Karpas-422 (cell line): ENCODE measurements around the gene UMAD1. TPM values are rescaled to one million over a fixed set of nuclear protein-coding genes. Genes with fewer than 3 reads are reported as not detected.
A peak's percentile ranks its signal among the peaks of the same experiment; 100 is the strongest.
"Not testable (repeated sequence)": the region's sequence is repeated elsewhere in the genome, so short reads cannot be mapped to it uniquely, and the experiment has no call there.

ENCODE experiments used
- DNase-seq: peaks from one replicate; pipeline ENCODE4 v3.0.0-alpha.2; 2015
- H2AFZ ChIP-seq: fragments of 200-600 bp; sonication (generic); 2 replicates; pipeline ENCODE4 v1.6.1; 2014; ENCODE audit warnings: antibody characterized with exemption, low read length, mixed read lengths
- H3K27ac ChIP-seq: fragments of 200-600 bp; sonication (generic); 2 replicates; pipeline ENCODE4 v1.5.1; 2014; ENCODE audit warnings: mild to moderate bottlenecking, low read length, moderate library complexity
- H3K27me3 ChIP-seq: fragments of 200-600 bp; sonication (generic); 2 replicates; pipeline ENCODE4 v1.6.1; 2014; ENCODE audit warnings: low read length, mixed read lengths
- H3K36me3 ChIP-seq: fragments of 200-600 bp; sonication (generic); 2 replicates; pipeline ENCODE4 v1.6.1; 2014; ENCODE audit warnings: low read length, mixed read lengths; ENCODE audit not compliant: insufficient read depth
- H3K4me1 ChIP-seq: fragments of 200-600 bp; sonication (generic); 2 replicates; pipeline ENCODE4 v1.6.1; 2014; ENCODE audit warnings: mild to moderate bottlenecking, low read length, mixed read lengths
- H3K4me2 ChIP-seq: fragments of 200-600 bp; sonication (generic); 2 replicates; pipeline ENCODE4 v1.6.1; 2014; ENCODE audit warnings: low read length, low read depth, mild to moderate bottlenecking; ENCODE audit not compliant: poor library complexity, severe bottlenecking
- H3K4me3 ChIP-seq: fragments of 200-600 bp; sonication (generic); 2 replicates; pipeline ENCODE4 v1.5.1; 2014; ENCODE audit warnings: mild to moderate bottlenecking, antibody characterized with exemption, low read length, mixed read lengths
- H3K79me2 ChIP-seq: fragments of 200-600 bp; sonication (generic); 2 replicates; pipeline ENCODE4 v1.6.1; 2014; ENCODE audit warnings: mild to moderate bottlenecking, low read length, mixed read lengths
- H3K9ac ChIP-seq: fragments of 200-600 bp; sonication (generic); 2 replicates; pipeline ENCODE4 v1.6.0; 2014; ENCODE audit warnings: low read length
- H3K9me2 ChIP-seq: fragments of 200-600 bp; sonication (generic), shearing (Covaris generic); replicated peaks from 2 replicates; pipeline ENCODE4 v1.6.0; 2014; ENCODE audit warnings: mild to moderate bottlenecking, low read length, moderate library complexity; ENCODE audit not compliant: insufficient read depth
- H3K9me3 ChIP-seq: fragments of 300-700, 200-600 bp; sonication (generic); 2 replicates; pipeline ENCODE4 v1.6.1; 2014; ENCODE audit warnings: low read length, mixed read lengths
- H4K20me1 ChIP-seq: fragments of 200-600 bp; sonication (generic); 2 replicates; pipeline ENCODE4 v1.6.1; 2014; ENCODE audit warnings: mild to moderate bottlenecking, antibody characterized with exemption, low read length, low read depth; ENCODE audit not compliant: insufficient read depth
- total RNA-seq: library from RNA; depleted of rRNA; stranded (reverse); fragments of >200 nt; shearing (Covaris generic); gene quantifications from 2 replicates; pipeline ENCODE4 v1.2.3, GENCODE V29; 2014; ENCODE audit warnings: low replicate concordance

UMAD1 gene
- total RNA-seq, 1 experiment from 2014 or later = 15.2 TPM

DNA sequence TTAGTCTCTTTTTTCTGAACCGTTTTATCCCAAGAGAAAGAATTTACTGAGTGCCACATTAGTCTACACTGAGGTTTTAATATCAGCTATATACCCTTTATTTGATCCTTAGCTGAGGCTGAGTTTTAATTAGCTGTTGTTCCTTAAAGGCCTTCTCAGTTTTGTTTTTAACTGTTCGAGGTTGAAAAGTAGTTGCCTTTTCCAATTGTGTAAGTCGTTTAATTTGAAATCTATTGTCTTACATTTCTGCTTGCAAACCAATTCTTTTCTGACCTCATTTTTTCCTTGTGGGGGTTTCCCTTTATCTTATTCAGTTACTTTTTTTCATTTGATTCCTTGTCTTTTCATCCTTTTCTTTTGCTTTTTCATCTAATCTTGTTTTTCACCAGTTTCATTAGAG lies 30.8 kb downstream of the UMAD1 start:
- H3K9me2 ChIP-seq = no peaks in the 10 kb centered on the region
- no peak for DNase-seq
- H3K79me2 ChIP-seq = no peaks in the 10 kb centered on the region; the same call in 1 of the 2 replicates
- H2AFZ ChIP-seq = no peak overlapping the region
- H3K36me3 ChIP-seq = no peaks in the 10 kb centered on the region
- no peaks in the 10 kb centered on the region for H4K20me1 ChIP-seq
- H3K4me1 ChIP-seq = peaks cover 11% of the 10 kb centered on the region
- no peaks in the 10 kb centered on the region for H3K9me3 ChIP-seq
- H3K4me3 ChIP-seq = no peak overlapping the region
- no peak overlapping the region for H3K9ac ChIP-seq
- H3K4me2 ChIP-seq = no peak overlapping the region
- no peak overlapping the region for H3K27ac ChIP-seq
- H3K27me3 ChIP-seq = no peaks in the 10 kb centered on the region

DNA sequence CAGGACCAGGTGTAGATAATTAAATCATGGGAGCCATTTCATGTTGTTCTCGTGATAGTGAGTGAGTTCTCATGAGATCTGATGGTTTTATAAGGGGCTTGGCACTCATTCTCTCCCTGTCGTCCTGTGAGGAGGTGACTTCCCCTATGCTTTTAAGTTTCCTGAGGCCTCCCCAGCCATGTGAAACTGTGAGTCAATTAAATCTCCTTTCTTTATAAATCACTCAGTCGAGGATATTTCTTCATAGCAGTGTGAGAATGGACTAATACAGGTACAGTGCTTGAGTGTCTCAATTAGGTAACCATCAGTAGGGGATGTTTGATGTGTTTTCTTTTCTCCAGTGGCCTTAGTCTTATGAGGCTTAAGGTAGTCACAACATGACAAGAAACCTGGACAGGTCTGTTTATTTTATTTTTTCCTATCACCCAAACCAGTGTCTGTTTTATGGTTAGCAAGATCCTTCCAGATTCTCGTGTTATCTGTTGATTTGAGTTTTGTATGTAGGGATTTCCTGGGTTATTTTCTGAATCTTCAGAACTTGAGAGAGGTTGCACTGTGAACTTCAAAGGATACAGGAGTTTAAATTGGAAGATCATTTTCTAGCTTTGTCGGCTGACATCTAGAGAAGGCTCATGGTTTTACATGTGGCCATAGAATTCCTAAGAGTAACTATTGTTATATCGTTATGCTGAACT lies 32.1 kb downstream of the UMAD1 start:
- Histone ChIP-seq H4K20me1 (no peaks in the 10 kb centered on the region), H3K9me2 (no peaks in the 10 kb centered on the region), H3K9ac (peak overlapping the region; percentile 6; the same call in 1 of the 2 replicates), H3K4me1 (peaks cover 11% of the 10 kb centered on the region), H3K36me3 (no peaks in the 10 kb centered on the region), H3K79me2 (no peaks in the 10 kb centered on the region; the same call in 1 of the 2 replicates), H3K27ac (no peak overlapping the region), H2AFZ (no peak overlapping the region), H3K4me2 (peak overlapping the region; percentile 42), H3K9me3 (no peaks in the 10 kb centered on the region), H3K4me3 (no peak overlapping the region), H3K27me3 (no peaks in the 10 kb centered on the region)
- no peak for DNase-seq

DNA sequence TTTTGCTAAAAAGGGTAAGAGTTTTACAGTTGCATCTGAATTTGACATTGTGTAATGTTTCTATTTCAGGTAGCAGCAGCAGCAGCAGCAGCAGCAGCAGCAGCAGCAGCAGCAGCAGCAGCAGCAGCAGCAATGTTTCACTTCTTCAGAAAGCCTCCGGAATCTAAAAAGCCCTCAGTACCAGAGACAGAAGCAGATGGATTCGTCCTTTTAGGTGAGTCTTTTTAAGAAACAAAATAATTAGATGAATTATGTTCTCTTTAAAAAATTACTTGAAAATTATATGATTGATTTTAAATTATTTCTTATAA lies 32.6 kb downstream of the UMAD1 start:
- Histone ChIP-seq H3K27ac (no peak overlapping the region), H2AFZ (no peak overlapping the region), H3K9ac (peak overlapping the region; percentile 6; the same call in 1 of the 2 replicates), H3K9me3 (no peaks in the 10 kb centered on the region), H3K4me3 (no peak overlapping the region), H4K20me1 (no peaks in the 10 kb centered on the region), H3K9me2 (no peaks in the 10 kb centered on the region), H3K27me3 (no peaks in the 10 kb centered on the region), H3K36me3 (0 out of 2 replicates have a peak, but pooled peaks cover 4% of the 10 kb centered on the region), H3K4me2 (peak overlapping the region; percentile 42), H3K79me2 (peaks cover 2% of the 10 kb centered on the region; the same call in 1 of the 2 replicates), H3K4me1 (peaks cover 11% of the 10 kb centered on the region)
- peak; percentile 46 for DNase-seq

DNA sequence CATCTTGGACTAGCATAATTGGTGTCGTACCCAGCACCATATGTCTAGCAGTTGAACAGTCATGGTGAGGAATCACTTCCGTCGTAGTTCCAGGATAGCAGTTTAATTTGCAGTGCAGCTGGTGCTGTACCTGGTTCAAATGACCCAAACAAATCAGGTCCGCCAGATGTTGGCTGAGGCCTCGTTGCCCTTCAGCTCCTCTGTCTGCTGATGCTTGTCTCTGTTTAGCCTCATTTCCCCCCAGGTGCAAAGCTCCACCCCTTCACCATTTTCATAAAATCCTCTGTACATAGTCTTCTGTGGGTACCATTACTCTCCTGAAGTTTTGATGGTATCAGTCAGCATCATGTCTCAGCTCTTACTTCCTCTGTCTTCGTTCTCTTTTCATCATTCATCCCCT lies 35.1 kb downstream of the UMAD1 start:
- Histone ChIP-seq H2AFZ (no peak overlapping the region), H3K9ac (no peak overlapping the region), H3K79me2 (peaks cover 10% of the 10 kb centered on the region; the same call in 1 of the 2 replicates), H3K9me3 (no peaks in the 10 kb centered on the region), H3K4me3 (no peak overlapping the region), H3K27me3 (no peaks in the 10 kb centered on the region), H3K4me2 (no peak overlapping the region), H3K27ac (no peak overlapping the region), H4K20me1 (no peaks in the 10 kb centered on the region), H3K4me1 (peaks cover 11% of the 10 kb centered on the region), H3K9me2 (no peaks in the 10 kb centered on the region), H3K36me3 (0 out of 2 replicates have a peak, but pooled peaks cover 4% of the 10 kb centered on the region)
- DNase-seq = no peak

DNA sequence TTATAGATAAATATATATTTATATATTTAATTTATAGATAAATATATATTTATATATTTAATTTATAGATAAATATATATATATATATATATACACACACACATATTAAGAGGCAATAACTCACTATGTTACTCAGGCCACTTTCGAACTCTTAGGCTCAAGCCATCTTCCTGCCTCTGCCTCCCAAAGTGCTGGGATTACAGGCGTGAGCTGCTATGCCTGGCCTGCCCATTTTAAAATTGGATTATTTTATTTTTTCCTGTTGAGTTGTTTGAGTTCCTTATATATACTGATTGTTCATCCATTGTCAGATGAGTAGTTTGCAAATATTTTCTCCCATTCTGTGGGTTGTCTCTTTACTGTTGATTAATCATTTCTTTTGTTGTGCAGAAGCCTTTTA lies 39.1 kb downstream of the UMAD1 start:
- H3K4me2 ChIP-seq, H3K4me3 ChIP-seq, H4K20me1 ChIP-seq, H3K36me3 ChIP-seq, H3K9me2 ChIP-seq, H3K27me3 ChIP-seq, H3K27ac ChIP-seq, H2AFZ ChIP-seq, H3K9ac ChIP-seq, DNase-seq, H3K9me3 ChIP-seq: not testable (repeated sequence)
- peaks cover 14% of the 10 kb centered on the region; the same call in 1 of the 2 replicates for H3K79me2 ChIP-seq
- peaks cover 11% of the 10 kb centered on the region for H3K4me1 ChIP-seq

DNA sequence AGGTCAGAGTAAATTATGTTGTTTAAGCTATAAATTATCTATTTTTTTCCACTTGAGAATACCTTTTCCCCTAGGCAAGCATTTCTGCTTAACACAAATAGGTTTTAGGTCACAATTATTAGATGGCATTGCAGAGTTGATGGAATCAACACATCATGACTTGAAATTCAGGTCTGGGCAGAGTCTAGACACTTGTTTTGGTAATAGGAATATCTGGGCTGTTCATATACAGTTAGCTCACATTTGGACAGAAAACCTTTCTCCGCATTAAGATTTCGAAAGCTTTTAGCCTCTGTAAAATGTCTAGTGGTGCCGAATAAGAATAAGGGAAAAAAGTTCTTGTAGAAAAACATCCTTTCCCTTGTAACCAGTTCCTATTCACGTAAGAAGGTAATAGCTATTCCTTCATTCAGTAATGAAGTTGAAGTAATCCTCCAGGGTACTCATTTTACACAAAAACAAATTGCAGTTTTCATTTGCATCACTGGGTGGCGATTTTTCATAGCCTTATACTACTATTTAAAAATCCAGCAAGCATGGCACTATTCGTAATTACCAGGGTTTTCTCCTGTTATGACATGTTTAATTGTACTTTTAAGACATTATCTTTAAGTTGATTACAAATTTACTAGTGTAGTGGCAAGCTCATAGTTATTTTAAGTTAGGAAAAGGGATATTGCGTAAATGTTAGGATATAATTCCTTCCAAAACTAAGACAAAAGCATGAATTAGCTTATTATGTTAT lies 40.8 kb downstream of the UMAD1 start:
- H3K27ac ChIP-seq = no peak overlapping the region

DNA sequence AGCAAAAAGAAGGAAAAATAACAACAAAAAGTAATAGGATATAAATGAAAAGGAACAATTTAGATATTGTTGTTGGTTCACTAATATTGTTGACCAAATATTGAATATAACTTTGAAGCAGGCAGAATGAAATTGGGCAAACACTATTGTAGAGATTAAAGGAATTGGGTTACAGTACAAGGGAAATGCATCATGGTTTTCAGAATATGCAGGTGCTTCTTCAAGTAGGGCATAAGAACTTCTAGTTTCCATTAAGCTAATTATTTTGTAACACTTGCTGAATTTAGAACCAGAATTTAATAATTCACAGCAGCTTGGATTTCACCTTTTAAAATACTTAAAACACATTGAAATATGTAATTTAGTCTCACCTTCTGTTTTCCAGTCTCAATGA lies 41.4 kb downstream of the UMAD1 start:
- peaks cover 14% of the 10 kb centered on the region; the same call in 1 of the 2 replicates for H3K79me2 ChIP-seq
- no peak overlapping the region for H3K4me3 ChIP-seq
- no peak overlapping the region for H2AFZ ChIP-seq
- H3K4me1 ChIP-seq = peaks cover 11% of the 10 kb centered on the region
- no peak overlapping the region for H3K27ac ChIP-seq
- H4K20me1 ChIP-seq = 0 out of 2 replicates have a peak, but pooled peaks cover under 1% of the 10 kb centered on the region
- H3K4me2 ChIP-seq = no peak overlapping the region
- no peaks in the 10 kb centered on the region for H3K9me2 ChIP-seq
- H3K36me3 ChIP-seq = 0 out of 2 replicates have a peak, but pooled peaks cover 4% of the 10 kb centered on the region
- no peak overlapping the region for H3K9ac ChIP-seq
- DNase-seq = no peak
- H3K9me3 ChIP-seq = no peaks in the 10 kb centered on the region
- H3K27me3 ChIP-seq = no peaks in the 10 kb centered on the region

More for the DNA sequence above, 40.8 kb downstream of the UMAD1 start:
- 0 out of 2 replicates have a peak, but pooled peaks cover 4% of the 10 kb centered on the region for H3K36me3 ChIP-seq
- no peak overlapping the region for H3K4me2 ChIP-seq
- H3K27me3 ChIP-seq = no peaks in the 10 kb centered on the region
- peak; percentile 61 for DNase-seq
- H2AFZ ChIP-seq = no peak overlapping the region
- H3K4me1 ChIP-seq = peaks cover 11% of the 10 kb centered on the region
- no peaks in the 10 kb centered on the region for H3K9me2 ChIP-seq
- H3K79me2 ChIP-seq = peaks cover 14% of the 10 kb centered on the region; the same call in 1 of the 2 replicates
- H3K9me3 ChIP-seq = no peaks in the 10 kb centered on the region
- no peak overlapping the region for H3K9ac ChIP-seq
- no peak overlapping the region for H3K4me3 ChIP-seq
- H4K20me1 ChIP-seq = no peaks in the 10 kb centered on the region

DNA sequence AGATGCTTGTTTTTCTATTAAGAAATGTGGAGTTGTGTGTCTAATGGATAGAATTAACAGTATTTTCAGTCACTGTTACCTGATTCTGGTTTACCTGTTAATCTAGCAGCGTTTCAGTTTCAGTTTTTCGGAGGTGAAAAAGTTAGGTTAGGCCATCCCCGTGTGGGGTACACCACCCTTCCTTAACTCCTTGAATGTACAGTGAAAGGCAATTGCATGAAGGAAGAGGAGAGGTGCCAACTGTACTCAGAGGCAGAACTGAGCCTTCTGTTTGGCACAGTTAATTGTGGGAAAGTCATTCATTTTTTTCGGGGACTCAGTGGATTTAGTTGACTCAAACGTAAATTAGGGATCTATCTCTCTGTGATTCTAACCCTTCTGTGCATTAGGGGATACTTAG lies 42.3 kb downstream of the UMAD1 start:
- Histone ChIP-seq H3K4me2 (no peak overlapping the region), H4K20me1 (0 out of 2 replicates have a peak, but pooled peaks cover 4% of the 10 kb centered on the region), H3K9me2 (no peaks in the 10 kb centered on the region), H3K4me3 (no peak overlapping the region), H2AFZ (no peak overlapping the region), H3K4me1 (peaks cover 11% of the 10 kb centered on the region), H3K9me3 (no peaks in the 10 kb centered on the region), H3K36me3 (0 out of 2 replicates have a peak, but pooled peaks cover 3% of the 10 kb centered on the region), H3K79me2 (peaks cover 13% of the 10 kb centered on the region; the same call in 1 of the 2 replicates), H3K27ac (no peak overlapping the region), H3K9ac (no peak overlapping the region), H3K27me3 (no peaks in the 10 kb centered on the region)
- no peak for DNase-seq
